ENCODE results near the gene ANKRD55.
"Not testable (repeated sequence)": the region's sequence is repeated elsewhere in the genome, so short reads cannot be mapped to it uniquely, and the experiment has no call there.

The ANKRD55 gene

DNA sequence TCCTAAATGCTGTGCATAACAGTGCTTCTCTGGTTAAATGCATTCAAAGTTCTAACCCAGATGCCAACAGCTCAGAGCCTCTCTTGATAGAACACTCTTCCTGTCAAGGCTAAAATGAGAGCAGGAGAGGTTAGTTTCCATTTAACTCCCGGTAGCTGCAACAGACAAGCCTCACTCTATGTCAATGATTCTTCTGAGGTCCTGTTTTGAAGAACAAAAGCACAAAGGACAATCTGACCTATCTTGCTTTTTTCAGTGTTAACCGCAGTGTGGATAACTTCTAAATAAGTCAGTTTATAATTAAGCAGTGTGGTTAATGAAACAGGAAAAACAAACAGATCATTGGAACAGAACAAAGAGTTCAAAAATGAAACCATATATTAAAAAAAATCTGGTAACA lies 80.7 kb downstream of the ANKRD55 start:
- TF ChIP-seq CTCF (IDR thresholded peaks at IDR 0.05; ENCODE audit: low read depth, low read length, missing control alignments): no peak
- DNase-seq (ENCODE audit: low read depth): no peak
- H3K4me3 ChIP-seq (ENCODE audit: low read depth, low read length): no peak overlapping the region

DNA sequence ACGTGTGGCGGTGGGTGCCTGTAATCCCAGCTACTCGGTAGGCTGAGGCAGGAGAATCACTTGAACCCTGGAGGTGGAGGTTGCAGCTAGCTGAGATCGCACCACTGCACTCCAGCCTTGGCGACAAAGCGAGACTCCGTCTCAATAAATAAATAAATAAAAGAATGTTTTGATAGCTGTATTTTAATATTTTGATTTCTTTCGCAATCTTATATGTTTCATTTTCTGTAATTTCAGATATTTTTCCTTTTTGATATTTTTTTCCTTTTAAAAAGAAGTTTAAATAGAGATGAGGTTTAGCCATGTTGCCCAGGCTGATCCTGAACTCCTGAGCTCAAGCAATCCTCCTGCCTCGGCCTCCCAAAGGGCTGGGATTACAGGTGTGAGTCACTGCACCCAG lies 82.4 kb downstream of the ANKRD55 start:
- not testable (repeated sequence) for DNase-seq (ENCODE audit: low read depth); H3K4me3 ChIP-seq (ENCODE audit: low read depth, low read length)

DNA sequence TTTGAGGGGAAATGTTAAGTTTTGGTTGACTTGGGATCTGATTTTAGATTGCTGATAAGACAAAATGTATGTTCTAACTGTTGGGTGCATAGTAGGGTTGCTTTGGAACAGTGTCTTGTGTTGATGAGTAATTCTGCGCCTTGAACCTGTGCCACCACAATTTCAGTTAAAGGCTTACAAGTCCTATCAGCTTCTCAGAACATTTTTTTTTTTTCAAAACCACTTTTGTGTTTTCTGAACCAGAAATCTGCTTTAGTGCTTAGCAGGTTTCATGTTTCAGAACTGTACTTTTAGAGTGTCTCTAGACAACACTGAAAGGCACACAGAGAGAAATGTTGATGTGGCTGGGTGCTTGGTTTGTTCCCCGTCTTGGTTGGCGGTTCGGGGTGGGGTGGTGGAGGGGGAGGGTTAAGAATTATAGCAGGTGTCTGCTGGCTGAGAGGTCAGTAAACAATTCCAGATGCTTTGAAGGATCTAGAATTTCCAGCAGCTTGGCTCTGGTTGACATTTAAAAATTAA lies 84.6 kb downstream of the ANKRD55 start:
- DNase-seq (ENCODE audit: low read depth): peak; percentile 87
- H3K4me3 ChIP-seq (ENCODE audit: low read depth, low read length): no peak overlapping the region

GRCh38 chr5:56147659-56148230 lies 85.4 kb downstream of the ANKRD55 start:
- no peak for DNase-seq (ENCODE audit: low read depth)
- no peak for TF ChIP-seq CTCF (IDR thresholded peaks at IDR 0.05; ENCODE audit: low read depth, low read length, missing control alignments)
- H3K4me3 ChIP-seq (ENCODE audit: low read depth, low read length): no peak overlapping the region

More for the DNA sequence above, 84.6 kb downstream of the ANKRD55 start:
- no peak for TF ChIP-seq CTCF (IDR thresholded peaks at IDR 0.05; ENCODE audit: low read depth, low read length, missing control alignments)

- no peak overlapping the region for H3K4me3 ChIP-seq (ENCODE audit: low read depth, low read length)
- DNase-seq (ENCODE audit: low read depth): no peak
- TF ChIP-seq CTCF (IDR thresholded peaks at IDR 0.05; ENCODE audit: low read depth, low read length, missing control alignments): no peak
These were observed 86.0 kb downstream of the ANKRD55 start for GRCh38 chr5:56147106-56147505.

- no peak for TF ChIP-seq CTCF (IDR thresholded peaks at IDR 0.05; ENCODE audit: low read depth, low read length, missing control alignments)
- no peak overlapping the region for H3K4me3 ChIP-seq (ENCODE audit: low read depth, low read length)
- no peak for DNase-seq (ENCODE audit: low read depth)
These were observed 86.5 kb downstream of the ANKRD55 start for GRCh38 chr5:56146674-56147073.

GRCh38 chr5:56145511-56145910 lies 87.6 kb downstream of the ANKRD55 start:
- no peak for TF ChIP-seq CTCF (IDR thresholded peaks at IDR 0.05; ENCODE audit: low read depth, low read length, missing control alignments)

More at GRCh38 chr5:56145511-56145910, 87.6 kb downstream of the ANKRD55 start:
- no peak overlapping the region for H3K4me3 ChIP-seq (ENCODE audit: low read depth, low read length)
- DNase-seq (ENCODE audit: low read depth): no peak
